HFF-Myc (cell line): Measurements from ENCODE around the gene CAPZA1.
"Not testable (repeated sequence)": the region's sequence is repeated elsewhere in the genome, so short reads cannot be mapped to it uniquely, and the experiment has no call there.

Source experiments
- DNase-seq: peaks from one replicate; pipeline ENCODE4 v3.0.0-alpha.2; 2011; ENCODE audit warnings: low read depth; ENCODE audit errors: extremely low read depth
- H3K4me3 ChIP-seq: replicated peaks from 2 replicates; pipeline ENCODE4 v1.5.1; 2011; ENCODE audit warnings: low read depth, mild to moderate bottlenecking, control low read depth, low read length
- TF ChIP-seq, protein P1 (sequence below): IDR thresholded peaks from 2 replicates; pipeline ENCODE4 v1.5.1; 2012; ENCODE audit warnings: mild to moderate bottlenecking, low read depth, low read length, control low read depth; ENCODE audit errors: missing control alignments

Gene CAPZA1

DNA sequence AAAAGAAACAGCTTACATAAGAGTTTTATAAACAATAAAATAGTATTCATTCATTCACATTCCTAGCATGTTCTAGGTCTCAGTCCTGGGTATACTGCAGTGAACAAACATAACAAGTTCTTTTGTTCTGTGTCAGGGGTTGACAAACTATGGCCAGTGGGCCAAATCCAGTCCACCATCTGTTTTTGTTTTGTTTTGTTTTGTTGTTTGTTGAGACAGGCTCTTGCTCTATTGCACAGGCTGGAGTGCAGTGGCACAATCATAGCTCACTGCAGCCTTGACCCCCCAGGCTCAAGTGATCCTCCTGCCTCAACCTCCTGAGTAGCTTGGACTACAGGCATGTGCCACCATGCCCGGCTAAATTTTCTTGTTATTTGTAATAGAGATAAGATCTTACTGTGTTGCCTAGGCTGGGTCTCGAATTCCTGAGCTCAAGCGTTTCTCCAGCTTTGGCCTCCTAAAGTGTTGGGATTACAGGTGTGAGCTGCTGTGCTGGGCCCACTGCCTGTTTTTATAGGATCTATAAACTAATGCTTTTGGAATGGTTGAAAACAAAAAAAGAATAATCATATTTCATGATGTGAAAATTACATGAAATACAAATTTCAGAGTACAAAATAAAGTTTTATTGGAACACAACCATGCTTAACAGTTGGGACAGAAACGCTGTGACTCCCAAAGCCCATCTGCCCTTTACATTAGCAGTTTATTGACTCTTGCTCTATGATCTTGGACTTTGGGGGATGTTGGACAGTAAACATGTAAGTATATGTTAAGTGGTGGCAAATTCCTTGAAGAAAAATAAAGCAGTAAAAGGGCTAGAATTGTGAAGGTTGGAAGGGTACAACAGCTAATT lies 17.9 kb downstream of the CAPZA1 start:
- DNase-seq = no peak
- TF ChIP-seq, protein P1, sequence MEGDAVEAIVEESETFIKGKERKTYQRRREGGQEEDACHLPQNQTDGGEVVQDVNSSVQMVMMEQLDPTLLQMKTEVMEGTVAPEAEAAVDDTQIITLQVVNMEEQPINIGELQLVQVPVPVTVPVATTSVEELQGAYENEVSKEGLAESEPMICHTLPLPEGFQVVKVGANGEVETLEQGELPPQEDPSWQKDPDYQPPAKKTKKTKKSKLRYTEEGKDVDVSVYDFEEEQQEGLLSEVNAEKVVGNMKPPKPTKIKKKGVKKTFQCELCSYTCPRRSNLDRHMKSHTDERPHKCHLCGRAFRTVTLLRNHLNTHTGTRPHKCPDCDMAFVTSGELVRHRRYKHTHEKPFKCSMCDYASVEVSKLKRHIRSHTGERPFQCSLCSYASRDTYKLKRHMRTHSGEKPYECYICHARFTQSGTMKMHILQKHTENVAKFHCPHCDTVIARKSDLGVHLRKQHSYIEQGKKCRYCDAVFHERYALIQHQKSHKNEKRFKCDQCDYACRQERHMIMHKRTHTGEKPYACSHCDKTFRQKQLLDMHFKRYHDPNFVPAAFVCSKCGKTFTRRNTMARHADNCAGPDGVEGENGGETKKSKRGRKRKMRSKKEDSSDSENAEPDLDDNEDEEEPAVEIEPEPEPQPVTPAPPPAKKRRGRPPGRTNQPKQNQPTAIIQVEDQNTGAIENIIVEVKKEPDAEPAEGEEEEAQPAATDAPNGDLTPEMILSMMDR = no peak
- H3K4me3 ChIP-seq = no peak overlapping the region

DNA sequence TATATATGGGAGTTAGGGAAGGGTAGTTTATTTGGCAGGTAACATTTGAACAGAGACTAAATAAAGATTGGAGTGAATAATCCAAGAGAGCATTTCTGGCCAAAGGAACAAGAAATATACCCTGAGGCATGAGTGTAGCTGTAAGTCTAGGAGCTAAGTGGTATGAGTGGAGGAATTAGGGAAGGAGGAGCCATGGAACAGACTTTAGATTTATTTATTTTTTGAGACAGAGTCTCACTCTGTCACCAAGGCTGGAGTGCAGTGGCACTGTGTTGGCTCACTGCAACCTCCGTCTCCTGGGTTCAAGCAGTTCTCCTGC lies 18.4 kb downstream of the CAPZA1 start:
- TF ChIP-seq, protein P1 = no peak
- DNase-seq = no peak
- no peak overlapping the region for H3K4me3 ChIP-seq

DNA sequence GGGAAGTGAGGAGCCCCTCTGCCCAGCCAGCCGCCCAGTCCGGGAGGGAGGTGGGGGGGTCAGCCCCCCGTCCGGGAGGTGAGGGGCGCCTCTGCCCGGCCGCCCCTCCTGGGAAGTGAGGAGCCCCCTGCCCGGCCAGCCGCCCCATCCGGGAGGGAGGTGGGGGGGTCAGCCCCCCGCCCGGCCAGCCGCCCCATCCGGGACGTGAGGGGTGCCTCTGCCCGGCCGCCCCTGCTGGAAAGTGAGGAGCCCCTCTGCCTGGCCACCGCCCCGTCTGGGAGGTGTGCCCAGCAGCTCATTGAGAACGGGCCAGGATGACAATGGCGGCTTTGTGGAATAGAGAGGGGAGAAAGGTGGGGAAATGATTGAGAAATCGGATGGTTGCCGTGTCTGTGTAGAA lies 20.8 kb downstream of the CAPZA1 start:
- DNase-seq, H3K4me3 ChIP-seq: not testable (repeated sequence)

DNA sequence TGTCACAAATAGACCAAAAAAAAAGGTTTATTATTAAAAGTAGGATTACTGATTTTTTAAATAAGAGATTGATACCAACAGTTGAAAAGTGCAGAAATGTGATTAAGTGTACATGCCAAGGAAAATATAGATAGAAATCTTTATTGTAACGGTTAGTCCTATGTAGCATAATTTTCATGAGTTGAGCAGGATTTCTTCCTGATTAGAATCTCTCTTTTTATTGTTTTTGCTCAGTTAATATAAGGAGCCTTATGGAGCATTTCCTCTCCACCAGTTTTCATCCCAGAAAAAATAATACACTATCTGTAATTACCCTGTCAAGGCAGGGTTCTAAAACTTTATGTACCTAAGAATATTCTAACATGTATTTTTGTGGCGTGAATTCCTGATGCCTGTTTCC lies 23.4 kb downstream of the CAPZA1 start:
- H3K4me3 ChIP-seq = no peak overlapping the region
- TF ChIP-seq, protein P1 = no peak
- DNase-seq = no peak

DNA sequence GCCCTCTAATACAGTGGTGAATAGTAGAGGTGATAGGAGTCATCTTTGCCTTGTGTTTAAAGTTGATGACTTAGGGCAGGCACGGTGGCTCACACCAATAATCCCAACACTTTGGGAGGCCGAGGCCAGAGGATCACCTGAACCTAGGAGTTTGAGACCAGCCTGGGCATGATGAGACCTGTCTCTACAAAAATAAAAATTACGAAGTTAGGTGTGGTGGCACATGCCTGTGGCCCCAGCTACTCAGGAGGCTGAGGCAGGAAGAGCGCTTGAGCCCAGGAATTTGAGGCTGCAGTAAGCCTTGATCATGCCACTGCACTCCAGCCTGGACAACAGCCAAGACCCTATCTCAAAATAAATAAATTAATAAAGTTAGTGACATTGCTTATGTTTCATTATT lies 26.6 kb downstream of the CAPZA1 start:
- no peak overlapping the region for H3K4me3 ChIP-seq
- TF ChIP-seq, protein P1 = no peak
- no peak for DNase-seq

DNA sequence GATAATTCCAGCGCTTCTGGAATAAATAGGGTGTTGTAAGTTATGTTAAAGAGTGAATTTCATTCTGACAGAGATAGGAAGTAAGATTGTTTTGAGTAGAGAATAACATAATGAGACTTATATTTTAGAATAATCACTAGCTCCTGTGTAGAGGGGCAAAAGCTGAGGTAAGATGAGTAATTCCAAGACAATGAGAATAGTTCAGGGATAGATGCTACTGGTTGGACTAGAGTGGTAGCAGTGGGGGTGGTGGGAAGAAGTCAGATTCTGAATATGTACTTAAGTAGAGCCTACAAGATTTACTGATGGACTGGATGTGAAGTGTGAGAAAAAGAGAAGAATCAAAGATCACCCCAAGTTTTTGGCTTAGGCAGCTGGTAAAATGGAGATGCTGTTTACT lies 31.6 kb downstream of the CAPZA1 start:
- TF ChIP-seq, protein P1 = no peak
- DNase-seq = no peak
- H3K4me3 ChIP-seq = no peak overlapping the region

DNA sequence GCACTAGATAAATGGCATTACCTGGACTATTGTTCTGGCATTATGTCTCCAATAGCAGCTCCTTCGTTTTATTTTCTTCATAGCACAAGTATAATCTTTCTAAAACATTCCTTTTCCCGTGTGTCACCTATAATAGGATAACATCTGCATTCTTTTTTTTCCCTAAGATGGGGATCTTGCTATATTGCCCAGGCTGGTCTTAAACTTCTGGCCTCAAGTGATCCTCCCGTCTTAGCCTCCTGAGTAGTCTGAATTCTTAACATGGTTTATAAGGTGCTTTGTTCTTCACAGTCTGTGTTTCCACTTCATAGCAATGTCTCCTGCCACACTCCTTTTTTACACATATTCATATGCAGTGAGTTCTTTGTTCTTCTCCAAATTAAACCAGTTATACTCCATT lies 46.2 kb downstream of the CAPZA1 start:
- TF ChIP-seq, protein P1 = no peak
- H3K4me3 ChIP-seq = no peak overlapping the region
- no peak for DNase-seq
